ENCODE measurements around the gene GFRA1.

GFRA1 gene

DNA sequence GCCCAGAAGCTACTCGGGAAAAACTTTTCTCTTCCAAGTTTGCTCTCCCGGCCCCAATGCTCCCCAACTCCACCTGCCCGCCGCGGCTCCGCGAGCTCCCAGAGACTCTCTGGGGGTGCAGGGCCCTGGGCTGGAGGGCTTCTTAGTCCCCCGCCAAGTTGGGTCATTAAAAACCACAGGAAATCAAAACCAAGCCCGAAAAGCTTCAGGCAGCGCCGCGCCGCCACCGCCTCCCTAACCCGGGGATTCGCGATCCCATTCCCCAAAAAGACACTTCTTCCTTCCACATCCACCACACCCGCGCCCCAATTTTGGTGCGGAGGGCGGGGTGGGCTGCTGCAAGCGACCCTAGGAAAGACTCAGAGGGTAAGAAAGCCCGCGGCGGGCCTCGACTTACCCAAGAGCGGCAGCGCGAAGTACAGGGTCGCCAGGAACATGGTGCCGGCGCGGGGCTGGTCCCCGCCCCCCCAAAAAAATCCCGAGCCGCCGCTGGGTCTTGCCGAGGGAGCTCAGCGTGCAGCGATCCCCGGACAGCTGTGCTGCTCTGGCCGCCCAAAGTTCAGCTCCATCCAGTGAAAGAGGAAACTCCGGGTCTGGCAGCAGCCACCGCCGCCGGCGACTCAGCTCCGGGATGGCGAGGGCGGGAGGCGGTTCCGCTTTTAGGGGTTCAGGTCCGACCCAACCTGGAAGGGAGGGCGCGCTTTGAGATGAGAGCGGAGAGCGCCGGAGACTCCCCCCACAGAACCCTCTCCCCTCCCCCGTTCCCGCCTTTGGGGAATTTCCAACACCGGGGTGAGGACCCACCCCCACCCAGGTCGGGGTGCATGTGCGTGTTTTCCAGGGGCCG, 1.2 kb downstream of the GFRA1 start:
- peak; percentile 71 for DNase-seq (ENCODE audit: low spot score)

DNA sequence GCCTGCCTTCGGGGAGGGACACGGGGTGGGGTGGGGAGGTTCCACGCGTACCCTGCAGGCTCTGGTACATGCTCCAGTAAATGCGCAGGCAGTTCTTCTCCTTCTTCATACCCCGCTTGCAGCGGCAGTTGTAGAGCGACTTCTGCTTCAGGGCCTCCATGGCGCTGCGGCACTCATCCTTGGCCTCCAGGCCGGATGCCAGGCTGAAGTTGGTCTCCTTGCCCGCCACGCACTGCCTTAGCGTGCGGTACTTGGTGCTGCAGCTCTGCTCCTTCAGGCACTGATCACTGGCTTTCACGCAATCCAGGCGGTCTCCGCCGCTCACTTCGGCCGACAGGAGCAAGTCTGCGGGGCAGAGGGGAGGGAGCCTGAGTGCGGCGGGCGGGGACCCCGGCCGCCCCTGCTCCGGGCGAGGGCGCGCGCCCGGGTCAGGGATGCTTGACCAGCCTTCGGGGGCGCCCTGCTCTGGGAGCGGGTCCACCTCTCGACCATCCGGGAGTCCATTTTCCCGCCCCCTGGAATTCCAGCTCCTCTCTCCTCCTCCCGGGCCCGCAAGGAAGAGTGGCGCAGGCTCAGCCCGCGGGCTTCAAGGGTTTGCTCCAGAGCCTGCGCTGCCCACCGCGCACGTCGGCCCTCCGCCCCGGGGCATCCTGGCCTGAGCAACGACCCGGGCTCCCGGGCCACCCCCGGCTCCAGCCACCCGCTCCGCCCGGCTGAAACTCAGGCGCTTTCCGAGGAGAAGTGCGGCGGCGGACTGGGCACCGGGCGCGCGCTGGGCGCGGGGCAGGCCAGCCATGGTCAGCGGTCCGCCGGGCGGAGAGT, 2.0 kb downstream of the GFRA1 start:
- DNase-seq (ENCODE audit: low spot score) = peak; percentile 57

DNA sequence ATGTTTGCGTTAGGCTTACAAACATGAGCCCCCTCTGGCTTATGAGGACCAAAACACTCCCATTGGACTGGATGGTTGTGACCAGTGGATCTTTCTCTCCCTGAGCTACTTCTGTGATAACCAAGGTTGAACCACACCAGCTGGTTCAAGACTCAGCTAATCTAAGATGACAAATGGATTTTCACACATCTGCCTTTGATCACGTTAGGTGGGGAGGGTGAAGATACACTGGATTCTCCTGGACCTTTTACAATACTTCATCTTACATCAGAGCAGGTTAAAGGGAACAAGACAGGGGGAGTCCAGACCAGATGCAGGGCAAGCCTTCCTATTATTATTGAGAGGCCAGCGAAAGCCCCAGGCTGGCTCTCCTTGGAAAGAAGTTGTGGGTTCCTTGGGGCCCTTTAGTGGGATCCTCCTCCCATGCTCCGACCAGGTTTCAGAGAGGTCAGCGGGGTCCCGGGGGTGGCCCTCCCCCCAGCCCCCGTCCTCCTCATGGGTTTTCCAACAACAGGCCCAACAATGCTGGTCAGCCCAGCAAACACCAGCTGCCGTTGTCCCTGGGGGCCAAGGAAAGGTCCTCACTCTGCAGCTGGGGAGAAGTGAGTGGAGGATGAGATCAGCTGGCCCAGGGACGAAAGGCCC, 2.8 kb downstream of the GFRA1 start:
- peak; percentile 4 for DNase-seq (ENCODE audit: low spot score)

DNA sequence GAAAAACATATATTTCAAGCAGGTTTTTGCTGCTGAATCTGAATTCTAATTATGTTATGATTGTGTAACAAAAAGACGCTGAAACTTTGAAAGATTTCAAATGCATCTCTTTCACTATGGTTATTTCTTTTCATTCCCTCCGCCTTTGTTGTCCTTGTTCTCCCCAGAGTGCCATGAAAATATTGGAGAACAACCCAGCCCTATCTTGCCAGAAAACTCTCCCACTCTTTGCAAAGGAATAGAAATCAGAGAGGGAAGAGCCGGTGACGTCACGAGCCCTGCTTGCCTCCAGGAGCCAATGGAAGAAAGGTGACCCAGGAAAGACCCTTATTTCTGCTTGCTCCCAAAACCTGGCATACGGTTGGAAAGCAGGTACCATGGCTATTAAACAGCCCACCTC, 3.4 kb downstream of the GFRA1 start:
- peak; percentile 9 for DNase-seq (ENCODE audit: low spot score)

DNA sequence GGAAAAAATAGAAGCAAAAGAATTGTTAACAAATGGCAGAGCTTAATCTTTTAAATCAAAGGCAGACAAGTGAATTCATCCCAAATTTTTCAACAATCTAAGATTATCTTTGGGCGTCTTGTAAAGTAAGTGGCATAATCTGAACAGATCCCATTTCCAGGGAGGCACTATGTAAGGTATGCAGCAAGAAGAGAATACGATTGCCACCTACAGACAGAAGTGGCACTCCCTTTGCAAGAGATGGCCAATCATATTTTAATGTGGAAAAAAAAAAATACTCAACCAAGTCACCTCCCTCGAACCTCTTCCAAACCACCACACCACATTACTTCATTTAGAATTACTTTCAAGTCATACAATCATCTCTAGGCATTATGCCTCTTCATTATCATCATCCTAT, 4.0 kb downstream of the GFRA1 start:
- DNase-seq (ENCODE audit: low spot score) = peak; percentile 7

DNA sequence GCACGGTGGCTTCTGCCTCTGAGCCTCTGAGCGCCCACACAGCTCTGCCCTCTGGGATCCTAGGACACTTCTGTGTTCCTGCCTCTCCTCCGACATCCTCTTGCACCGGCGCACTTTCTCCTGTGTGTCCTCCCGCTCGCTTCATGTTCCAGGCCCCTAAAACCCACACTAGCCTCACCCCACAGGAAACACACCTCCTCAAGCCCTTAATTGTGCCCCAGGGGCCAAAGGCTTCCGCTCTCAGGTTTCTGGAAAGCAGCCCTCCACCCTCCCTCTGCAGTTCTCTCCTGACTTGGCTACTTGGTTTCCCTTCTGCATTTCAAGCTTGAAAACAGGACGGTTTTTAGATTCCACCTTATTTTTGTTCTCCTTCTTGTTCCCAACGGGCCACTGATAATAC, 7.3 kb downstream of the GFRA1 start:
- DNase-seq (ENCODE audit: low spot score) = no peak

DNA sequence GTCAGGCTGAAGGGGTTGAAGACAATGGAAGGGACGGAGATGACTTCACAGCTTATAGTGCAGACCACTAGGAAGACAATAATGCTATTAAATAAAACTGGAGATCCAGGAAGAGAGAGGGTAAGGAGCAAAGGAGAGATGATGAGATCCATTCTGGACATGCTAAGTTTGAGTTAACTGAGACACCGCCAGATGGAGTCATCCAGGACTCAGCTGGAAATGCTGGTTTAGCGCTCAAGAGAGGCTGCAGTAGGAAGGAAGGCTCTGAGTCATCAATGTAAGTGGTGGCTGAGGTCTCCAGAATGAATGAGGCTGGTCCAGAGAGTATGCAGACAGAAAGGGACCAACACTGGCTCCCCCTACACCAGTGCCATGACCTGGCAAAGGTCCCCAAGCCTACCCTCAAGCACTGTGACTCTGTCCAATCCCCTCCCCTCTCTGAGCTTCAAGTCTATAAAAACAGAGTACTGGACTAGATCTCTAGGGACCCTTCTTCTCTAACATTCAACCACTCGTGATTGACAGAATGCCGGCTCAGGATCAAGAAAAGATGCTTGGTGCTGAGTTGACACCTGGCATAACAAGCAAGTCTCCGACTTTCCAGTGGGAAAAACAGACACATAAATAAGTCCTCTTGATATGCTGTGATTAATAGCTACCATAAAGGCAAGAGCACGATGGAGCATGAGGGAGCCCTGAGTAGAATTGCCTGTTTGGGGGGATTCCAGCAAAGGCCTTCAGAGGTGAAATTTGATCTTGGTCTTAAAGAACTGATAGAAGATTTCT, 8.9 kb downstream of the GFRA1 start:
- DNase-seq (ENCODE audit: low spot score) = peak; percentile 46

DNA sequence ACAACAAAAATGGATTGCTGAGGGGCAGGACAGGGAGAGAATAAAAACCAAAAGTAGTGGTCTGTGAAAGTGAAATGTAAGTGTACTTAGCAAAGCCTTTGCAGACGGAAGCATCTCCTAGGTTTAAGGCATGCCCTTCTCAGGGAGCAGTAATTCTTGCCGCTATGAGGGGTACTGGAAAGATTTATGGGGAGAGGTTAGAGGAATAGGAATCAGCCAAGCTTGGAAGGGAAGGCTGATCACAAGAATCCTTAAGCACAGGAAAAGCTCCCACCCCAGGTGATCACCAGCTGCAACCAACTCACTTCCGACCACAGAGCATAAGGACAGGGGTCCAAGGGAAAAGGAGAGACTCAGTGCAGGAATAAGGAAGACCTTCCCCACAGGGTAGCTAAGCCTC, 10.3 kb downstream of the GFRA1 start:
- no peak for DNase-seq (ENCODE audit: low spot score)

DNA sequence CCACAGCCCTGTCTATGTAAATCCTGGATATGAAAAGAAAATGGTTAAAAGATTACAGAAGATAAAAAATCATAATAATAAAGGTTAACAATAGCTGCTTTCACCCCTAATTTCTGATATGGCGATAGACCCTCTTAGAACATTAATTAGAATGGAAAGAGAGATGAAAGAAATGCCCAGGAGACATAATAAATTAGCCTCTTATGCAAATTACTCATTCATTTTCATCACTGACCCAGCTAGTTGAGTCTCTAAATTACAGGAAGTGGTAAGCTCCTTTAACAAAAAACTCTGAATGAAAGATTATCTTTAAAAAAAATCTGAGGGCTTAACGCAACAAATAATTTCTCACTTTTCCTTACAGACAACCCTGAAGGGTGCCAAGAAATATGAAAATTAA, 12.4 kb downstream of the GFRA1 start:
- DNase-seq (ENCODE audit: low spot score) = no peak

DNA sequence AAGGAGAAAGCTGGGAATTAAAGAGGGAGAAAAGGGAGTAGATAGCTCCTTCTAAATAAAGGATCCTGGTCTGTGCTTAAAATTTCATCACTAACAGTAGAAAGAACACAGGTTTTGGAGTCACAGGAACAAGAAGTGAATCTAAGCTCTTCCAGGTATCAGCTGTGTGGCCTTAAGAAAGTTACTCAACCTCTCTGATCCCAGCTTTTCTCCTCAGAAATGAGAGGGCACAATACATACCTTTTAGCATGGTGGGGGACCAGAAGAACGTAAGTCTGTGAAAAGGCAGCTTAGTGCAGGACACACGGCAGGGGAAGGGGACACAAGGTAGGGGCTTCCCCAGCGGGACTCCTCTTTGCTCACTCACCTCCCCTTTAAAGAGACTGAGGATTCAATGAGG, 13.4 kb downstream of the GFRA1 start:
- DNase-seq (ENCODE audit: low spot score) = no peak

DNA sequence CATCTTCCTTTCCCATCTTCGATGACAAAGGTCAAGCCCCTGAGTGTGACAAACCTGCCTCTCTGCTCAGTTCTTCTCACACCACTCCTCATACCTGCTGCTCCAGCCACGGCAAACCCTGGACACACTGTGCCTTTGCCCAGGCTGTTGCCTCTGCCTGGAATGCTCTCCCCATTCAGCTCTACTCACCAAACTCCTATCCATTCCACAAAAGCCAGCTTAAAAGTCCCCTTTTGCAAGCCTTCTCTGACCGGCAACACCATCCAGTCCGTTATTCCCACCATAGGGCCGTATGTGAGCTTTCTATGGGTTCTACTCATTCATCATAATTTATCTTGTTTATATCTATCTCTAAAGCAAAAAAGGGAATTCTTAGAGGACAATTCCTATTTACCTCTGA, 15.2 kb downstream of the GFRA1 start:
- no peak for DNase-seq (ENCODE audit: low spot score)

DNA sequence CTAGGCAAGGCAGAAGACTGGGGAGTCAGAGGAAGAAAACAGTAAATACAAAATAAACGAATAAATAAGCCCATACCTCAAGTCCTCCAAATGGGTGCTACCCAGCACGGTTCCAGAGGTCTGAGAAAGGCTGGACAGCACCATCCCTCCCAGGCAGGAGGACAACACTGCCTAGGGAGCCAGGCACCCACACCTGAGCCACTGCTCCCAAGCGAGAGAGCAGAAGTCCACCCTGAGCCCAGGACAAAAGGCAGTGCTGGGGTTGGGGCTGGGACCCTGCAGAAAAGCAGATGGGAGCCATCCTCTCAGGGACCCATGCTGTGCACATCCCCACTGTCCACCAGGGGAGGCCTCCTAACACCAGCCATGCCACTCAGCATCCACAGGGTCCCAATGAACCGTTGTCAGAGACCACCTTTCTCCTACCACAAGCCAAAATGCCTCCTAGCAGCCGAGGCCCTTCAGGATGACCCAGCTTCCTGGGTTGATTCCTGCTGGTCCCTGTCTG, 16.2 kb downstream of the GFRA1 start:
- no peak for DNase-seq (ENCODE audit: low spot score)

DNA sequence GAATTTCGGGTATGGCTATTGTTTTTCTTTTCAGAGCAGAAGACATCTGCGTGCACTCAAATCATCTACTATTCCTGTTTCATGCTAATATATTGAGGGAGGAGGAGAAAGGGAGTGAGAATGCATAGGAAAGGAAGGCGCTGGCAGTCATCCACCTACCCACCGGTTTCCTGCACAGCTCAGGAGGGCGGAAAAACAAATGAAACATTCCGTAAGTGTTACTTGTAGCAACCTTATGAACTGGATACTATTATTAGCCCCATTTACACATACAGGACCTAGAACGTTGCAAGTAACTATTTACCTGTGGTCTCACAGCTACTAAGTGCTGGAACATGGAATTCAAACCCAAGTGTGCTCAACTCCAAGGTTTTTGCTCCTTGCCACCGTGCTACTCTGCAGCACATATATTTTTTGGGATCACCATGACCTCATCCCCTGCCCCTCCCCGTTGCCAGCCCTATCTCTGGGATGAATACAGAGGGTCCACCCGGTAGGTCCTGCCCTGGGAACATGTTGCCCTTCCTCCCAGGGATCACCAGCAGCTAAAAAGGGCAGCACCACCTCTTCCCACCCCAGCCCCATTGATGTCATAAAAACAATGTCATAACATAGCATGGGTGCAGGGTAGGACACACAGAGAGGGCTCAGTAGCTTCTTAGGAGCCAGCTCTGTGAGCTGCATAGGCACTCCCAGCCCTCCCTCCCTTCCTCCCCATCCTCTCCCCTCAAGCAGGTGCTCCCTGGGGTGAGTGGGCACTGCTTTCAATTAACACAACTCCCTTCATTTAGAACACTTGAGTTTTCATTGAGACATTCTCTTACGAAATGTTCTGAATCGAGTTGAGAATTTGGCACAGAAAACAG, 16.9 kb downstream of the GFRA1 start:
- DNase-seq (ENCODE audit: low spot score) = no peak

DNA sequence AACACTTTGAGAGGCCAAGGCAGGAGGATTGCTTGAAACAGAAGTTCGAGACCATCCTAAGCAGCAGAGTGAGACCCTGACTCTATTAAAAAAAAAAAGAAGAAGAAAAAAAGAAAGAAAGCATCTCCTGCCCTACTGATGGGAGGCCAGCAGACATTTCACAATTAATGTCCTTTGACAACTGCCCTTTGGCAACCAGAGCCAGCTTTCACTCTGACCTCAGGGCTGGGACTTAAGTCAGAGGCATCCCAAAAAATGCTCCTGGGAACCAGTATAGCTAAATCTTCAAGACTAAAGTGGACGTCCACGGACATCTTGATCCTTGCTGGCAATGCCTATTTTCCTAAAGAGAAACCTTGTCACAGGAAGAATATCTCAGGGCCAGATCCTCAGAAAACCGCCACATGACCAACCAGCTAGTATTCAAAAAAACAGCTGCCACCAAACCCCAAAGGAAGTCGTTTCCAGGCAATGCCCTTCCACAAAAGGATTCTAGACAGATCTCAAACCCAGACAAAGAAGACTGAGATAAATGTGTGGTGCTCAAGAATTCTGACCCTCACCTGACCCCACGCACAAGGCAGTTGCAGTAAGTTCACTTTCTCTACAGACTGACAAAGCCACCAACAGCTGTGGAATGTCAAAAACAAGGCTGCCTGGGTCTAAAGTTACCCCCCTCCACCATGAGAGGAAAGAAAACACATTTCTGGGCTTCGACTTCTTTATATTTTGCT, 18.4 kb downstream of the GFRA1 start:
- no peak for DNase-seq (ENCODE audit: low spot score)

DNA sequence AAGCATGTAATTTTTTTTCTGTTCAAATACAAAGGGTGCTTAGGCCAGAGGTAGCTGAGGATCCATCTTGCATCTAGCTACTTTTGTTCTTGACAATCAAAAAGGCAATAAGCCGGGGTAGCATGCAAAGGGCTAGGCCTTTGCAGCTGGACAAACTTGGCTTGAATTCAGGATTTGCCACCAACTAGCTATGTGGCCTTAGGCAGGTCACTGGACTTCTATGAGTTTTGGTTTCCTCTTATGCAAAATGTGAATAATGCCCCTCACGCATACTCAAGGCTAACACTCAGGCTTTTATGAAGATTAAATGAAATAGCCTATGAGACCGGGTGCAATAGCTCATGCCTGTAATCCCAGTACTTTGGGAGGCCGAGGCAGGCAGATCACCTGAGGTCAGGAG, 19.3 kb downstream of the GFRA1 start:
- DNase-seq (ENCODE audit: low spot score) = no peak

DNA sequence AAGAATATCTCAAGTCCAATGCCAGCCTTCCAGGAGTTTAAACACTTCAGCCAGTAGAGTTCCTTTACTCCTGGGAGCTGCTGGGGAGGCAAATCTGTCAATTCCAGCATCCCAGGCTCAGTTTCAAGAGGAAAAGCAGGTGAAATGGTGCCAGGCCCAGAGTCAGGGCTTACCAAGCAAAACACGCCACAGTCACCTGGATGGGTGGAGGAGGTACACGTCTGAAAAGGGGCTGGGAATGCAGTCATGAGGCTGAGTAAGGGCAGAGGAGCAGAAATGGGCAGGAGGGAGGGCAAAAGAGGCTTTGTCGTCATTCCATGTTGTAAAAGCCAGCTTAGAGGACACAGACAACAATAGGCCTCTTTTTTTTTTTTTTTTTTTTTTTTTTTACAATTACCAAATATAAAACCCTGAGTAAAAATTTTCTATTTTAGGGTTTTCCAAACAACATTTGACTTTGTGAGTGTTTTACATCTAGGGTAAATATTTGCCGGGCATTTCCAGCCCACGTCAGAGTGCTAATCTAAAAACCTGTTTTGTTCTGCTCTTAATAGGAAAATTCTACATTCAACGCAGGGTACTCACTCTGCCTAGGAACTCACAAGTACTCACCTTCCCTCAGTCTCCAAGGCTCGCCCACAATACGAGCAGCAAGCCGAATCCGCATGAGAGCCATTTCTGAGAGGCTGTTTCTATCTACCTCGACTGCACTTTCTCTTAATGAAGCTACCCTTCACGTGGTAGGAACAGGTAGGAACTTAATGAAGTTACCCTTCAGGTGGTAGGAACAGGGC, 21.2 kb downstream of the GFRA1 start:
- DNase-seq (ENCODE audit: low spot score) = no peak

DNA sequence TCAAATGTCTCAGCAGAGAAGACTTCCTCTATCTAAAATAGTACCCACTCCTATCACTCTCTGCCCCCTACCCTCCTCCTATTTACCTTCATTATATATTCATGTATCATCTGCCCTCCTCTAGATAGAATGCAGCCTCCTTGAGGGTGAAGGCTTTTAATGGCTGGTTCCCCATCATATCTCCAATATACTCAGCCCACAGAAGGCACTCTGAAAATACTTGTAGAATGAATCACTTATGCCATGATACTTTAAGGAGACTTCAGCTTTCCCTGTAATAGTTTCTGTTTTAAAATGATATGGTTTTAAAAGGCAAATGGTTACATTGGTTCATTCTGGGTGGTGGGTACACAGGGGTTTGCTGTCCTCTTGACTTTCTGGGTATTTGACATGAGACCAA, 25.3 kb downstream of the GFRA1 start:
- DNase-seq (ENCODE audit: low spot score) = no peak

DNA sequence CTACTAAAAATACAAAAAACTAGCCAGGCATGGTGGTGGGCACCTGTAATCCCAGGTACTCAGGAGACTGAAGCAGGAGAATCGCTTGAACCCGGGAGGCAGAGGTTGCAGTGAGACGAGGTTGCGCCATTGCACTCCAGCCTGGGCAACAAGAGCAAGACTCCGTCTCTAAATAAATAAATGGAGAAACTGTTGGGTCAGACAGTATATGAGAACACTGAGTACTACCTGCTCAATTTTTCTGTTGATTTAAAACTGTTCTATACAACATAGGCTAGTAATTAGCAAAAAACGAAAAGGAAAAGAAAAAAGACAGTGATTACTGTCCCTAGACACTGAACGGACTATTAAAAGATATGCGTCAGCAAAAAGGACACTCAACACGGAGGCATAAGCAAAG, 26.7 kb downstream of the GFRA1 start:
- no peak for DNase-seq (ENCODE audit: low spot score)

DNA sequence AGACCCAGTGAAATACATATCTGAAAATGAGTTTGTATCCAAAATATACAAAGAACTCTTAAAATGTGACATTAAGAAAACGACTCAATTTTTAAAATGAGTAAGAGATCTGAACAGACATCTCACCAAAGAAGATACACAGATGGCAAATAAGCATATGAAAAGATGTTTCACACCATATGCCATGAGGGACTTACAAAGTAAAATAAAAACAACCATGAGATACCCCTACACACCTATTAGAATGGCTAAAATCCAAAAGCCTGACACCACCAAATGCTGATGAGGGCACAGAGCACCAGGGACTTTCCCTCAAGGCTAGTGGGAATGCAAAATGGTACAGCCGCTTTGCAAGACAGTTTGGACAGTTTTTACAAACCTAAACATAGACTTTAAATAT, 27.9 kb downstream of the GFRA1 start:
- no peak for DNase-seq (ENCODE audit: low spot score)

All from GM03348 (cell line).